ENCODE data around the gene FAT1. TPM values are rescaled to one million over a fixed set of nuclear protein-coding genes. Genes with fewer than 3 reads are reported as not detected.

The FAT1 gene
- total RNA-seq, 2 donors from 2014 or later, result 65.9 to 69.5 TPM

DNA sequence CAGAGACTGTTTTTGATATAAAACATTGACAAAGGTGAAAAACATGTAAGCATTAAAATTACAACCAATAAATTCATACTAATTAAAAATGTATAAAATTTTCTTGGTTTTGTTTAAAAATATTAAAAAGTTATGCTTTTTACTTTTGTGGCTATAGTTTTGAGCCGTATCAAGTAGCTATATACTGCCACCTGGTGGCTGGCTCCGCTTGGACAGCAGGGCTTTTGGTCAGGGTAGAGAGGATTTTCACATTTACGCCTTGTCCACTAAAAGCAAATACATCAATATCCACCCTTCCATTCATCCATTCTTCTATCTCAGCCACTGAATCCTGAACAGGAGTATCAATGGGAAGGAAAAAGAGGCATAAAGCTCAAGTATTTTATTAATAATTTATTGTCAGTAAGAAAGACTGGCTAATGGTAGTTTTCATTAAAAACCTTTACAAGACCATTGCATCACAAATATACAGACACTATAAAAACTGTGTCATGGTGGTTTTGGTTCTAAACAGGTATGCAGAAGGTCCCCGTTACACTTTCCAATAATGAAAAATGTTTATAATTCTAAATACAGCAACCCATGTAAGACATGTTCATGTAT, 136.1 kb downstream of the FAT1 start:
- intact Hi-C loops (cut with DNase I), result loop anchor here (5.0 kb wide), 1 partner anchor 290 kb away; no protein-coding TSS in a partner anchor
- no peaks in the 10 kb centered on the region for H3K9me3 ChIP-seq
- H3K4me3 ChIP-seq, result no peak overlapping the region
- H3K27me3 ChIP-seq, result no peaks in the 10 kb centered on the region
- TF ChIP-seq, protein P1, sequence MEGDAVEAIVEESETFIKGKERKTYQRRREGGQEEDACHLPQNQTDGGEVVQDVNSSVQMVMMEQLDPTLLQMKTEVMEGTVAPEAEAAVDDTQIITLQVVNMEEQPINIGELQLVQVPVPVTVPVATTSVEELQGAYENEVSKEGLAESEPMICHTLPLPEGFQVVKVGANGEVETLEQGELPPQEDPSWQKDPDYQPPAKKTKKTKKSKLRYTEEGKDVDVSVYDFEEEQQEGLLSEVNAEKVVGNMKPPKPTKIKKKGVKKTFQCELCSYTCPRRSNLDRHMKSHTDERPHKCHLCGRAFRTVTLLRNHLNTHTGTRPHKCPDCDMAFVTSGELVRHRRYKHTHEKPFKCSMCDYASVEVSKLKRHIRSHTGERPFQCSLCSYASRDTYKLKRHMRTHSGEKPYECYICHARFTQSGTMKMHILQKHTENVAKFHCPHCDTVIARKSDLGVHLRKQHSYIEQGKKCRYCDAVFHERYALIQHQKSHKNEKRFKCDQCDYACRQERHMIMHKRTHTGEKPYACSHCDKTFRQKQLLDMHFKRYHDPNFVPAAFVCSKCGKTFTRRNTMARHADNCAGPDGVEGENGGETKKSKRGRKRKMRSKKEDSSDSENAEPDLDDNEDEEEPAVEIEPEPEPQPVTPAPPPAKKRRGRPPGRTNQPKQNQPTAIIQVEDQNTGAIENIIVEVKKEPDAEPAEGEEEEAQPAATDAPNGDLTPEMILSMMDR (IDR thresholded peaks at IDR 0.05), result peak; percentile 72 to 98 (median 80)
- no peak for TF ChIP-seq POLR2A (IDR thresholded peaks at IDR 0.05)
- H3K36me3 ChIP-seq (replicated peaks in 1 of 2; ENCODE audit: insufficient read depth in 1 of 2, low read depth in 2 of 2), result peaks cover 0 to under 1% of the 10 kb centered on the region in 2 donors
- DNase-seq (peak; percentile 73 to 87 (median 80)), ATAC-seq (peak; percentile 72)
- H3K27ac ChIP-seq, result no peak overlapping the region
- 22 to 25% methylated on average over 4 of the region's 4 CpGs for WGBS, 2 donors
- H3K4me1 ChIP-seq, result peaks cover 7% of the 10 kb centered on the region

- no peaks in the 10 kb centered on the region for H3K36me3 ChIP-seq (replicated peaks in 1 of 2; ENCODE audit: insufficient read depth in 1 of 2, low read depth in 2 of 2)
- WGBS, 2 donors, result 48 to 54% methylated on average over 8 of the region's 8 CpGs
- ATAC-seq, result peak; percentile 45
- TF ChIP-seq, protein P1 (IDR thresholded peaks at IDR 0.05), result no peak
- no peak for TF ChIP-seq POLR2A (IDR thresholded peaks at IDR 0.05)
- no peaks in the 10 kb centered on the region for H3K9me3 ChIP-seq
- peaks cover 7% of the 10 kb centered on the region for H3K4me1 ChIP-seq
- peak overlapping the region in 1 of 4 donors; percentile 18 for H3K27ac ChIP-seq
- no peak overlapping the region for H3K4me3 ChIP-seq
- H3K27me3 ChIP-seq, result no peaks in the 10 kb centered on the region
- peak in 2 of 4 donors; percentile 36 to 38 for DNase-seq
- intact Hi-C loops (cut with DNase I), result loop anchor here (5.0 kb wide), 1 partner anchor 289 kb away; no protein-coding TSS in a partner anchor
Measured at GRCh38 chr4:186586205-186586604, 137.5 kb downstream of the FAT1 start.

DNA sequence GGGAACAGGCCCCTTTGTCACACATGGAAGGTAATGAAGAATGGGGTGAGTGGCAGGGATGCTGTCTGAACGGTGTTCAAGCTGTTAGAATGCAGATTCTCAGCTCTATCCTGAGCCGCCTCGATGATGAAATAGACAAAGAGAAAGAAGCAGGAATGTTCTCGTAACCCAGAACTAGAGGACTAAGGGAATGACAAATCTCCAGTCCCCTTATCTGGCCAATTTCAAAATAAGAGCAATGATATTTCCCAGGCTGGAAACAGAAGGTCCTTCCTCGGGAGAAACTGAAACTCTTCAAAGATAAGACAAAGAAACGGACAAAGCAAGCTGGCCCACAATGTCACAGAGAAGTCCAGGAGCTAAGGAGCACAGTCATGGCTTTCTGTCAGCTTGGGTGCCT, 138.7 kb downstream of the FAT1 start:
- TF ChIP-seq, protein P1 (IDR thresholded peaks at IDR 0.05), result no peak
- no peak for TF ChIP-seq POLR2A (IDR thresholded peaks at IDR 0.05)
- Histone ChIP-seq H3K4me3 (no peak overlapping the region), H3K4me1 (peaks cover 7% of the 10 kb centered on the region), H3K36me3 (replicated peaks in 1 of 2; ENCODE audit: insufficient read depth in 1 of 2, low read depth in 2 of 2) (no peaks in the 10 kb centered on the region), H3K27ac (no peak overlapping the region), H3K9me3 (no peaks in the 10 kb centered on the region), H3K27me3 (no peaks in the 10 kb centered on the region)
- intact Hi-C loops (cut with DNase I), result loop anchor here (5.0 kb wide), 1 partner anchor 288 kb away; no protein-coding TSS in a partner anchor
- DNase-seq, result no peak
- no peak for ATAC-seq
- 68 to 71% methylated on average over 6 of the region's 6 CpGs for WGBS, 2 donors

DNA sequence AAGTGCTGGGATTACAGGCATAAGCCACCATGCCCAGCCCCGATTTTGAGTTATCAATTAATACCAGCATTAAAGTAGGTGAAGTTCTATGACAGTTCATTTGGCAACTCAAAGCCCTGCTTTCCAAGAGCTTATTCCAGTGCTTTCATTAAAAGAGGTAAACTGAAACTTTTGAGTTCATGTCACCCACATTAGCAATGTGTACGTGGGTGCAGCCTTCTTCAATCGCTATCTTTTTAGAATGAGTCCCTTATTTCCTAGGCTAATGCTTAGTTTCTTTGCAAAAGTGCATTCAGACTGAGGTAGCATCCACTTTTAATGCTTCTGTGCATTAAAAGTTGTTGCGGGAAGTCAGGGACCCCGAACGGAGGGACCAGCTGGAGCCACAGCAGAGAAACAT, 142.2 kb downstream of the FAT1 start:
- 88 to 94% methylated on average over 6 of the region's 6 CpGs for WGBS, 2 donors
- DNase-seq, result no peak
- TF ChIP-seq, protein P1 (IDR thresholded peaks at IDR 0.05), result no peak
- no peak for TF ChIP-seq POLR2A (IDR thresholded peaks at IDR 0.05)
- Histone ChIP-seq H3K27me3 (no peaks in the 10 kb centered on the region), H3K27ac (no peak overlapping the region), H3K9me3 (no peaks in the 10 kb centered on the region), H3K4me3 (no peak overlapping the region), H3K36me3 (replicated peaks in 1 of 2; ENCODE audit: insufficient read depth in 1 of 2, low read depth in 2 of 2) (no peaks in the 10 kb centered on the region), H3K4me1 (peaks cover 6% of the 10 kb centered on the region)
- intact Hi-C loops (cut with DNase I), result no loop called here
- no peak for ATAC-seq

GRCh38 chr4:186580669-186581068, 143.0 kb downstream of the FAT1 start:
- Histone ChIP-seq H3K4me3 (no peak overlapping the region), H3K27ac (no peak overlapping the region), H3K9me3 (no peaks in the 10 kb centered on the region), H3K27me3 (no peaks in the 10 kb centered on the region), H3K4me1 (no peaks in the 10 kb centered on the region), H3K36me3 (replicated peaks in 1 of 2; ENCODE audit: insufficient read depth in 1 of 2, low read depth in 2 of 2) (no peaks in the 10 kb centered on the region)
- TF ChIP-seq POLR2A (IDR thresholded peaks at IDR 0.05), result no peak
- TF ChIP-seq, protein P1 (IDR thresholded peaks at IDR 0.05), result no peak
- intact Hi-C loops (cut with DNase I), result no loop called here
- DNase-seq (no peak), ATAC-seq (no peak)
- 92 to 96% methylated on average over 1 of the region's 1 CpG for WGBS, 2 donors

Measured in body of pancreas (tissue), 4 donors.